ENCODE results near the gene AFG1L.

AFG1L gene

DNA sequence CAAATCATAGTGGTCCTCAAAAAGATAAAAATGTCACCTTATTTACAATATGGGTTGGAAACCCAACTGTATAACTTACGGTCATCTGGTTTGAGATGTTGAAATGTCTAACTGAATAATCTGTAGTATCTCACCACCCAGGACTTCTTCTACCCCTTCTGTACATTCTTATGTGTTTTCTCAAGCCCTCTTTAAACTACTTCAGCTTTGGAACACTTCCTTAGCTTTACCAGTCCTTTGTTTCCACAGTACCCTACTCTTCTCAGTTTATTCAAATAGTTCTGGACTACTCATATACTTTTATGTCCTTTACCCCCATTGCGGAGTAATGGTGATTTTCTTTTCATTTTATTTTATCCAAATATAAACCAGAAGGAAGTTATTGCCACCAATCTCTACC is 137.3 kb downstream of the AFG1L start:
- Histone ChIP-seq H3K9me3 (ENCODE audit: low read length) (no peaks in the 10 kb centered on the region; the same call in 1 of the 2 replicates), H2AFZ (ENCODE audit: low read length) (no peak overlapping the region), H3K4me2 (ENCODE audit: low read length) (no peak overlapping the region), H3K79me2 (ENCODE audit: insufficient read depth, low read length) (no peaks in the 10 kb centered on the region), H3K36me3 (ENCODE audit: insufficient read depth, low read length) (no peaks in the 10 kb centered on the region), H3K4me1 (ENCODE audit: insufficient read depth, low read length, severe bottlenecking) (no peaks in the 10 kb centered on the region), H3K9ac (ENCODE audit: low read length) (no peak overlapping the region), H4K20me1 (ENCODE audit: insufficient read depth, low read length) (no peaks in the 10 kb centered on the region), H3K4me3 (ENCODE audit: low read depth, low read length, poor library complexity, severe bottlenecking) (no peak overlapping the region), H3K27ac (ENCODE audit: low read depth, low read length, poor library complexity, severe bottlenecking) (no peak overlapping the region), H3K9me2 (ENCODE audit: low read depth, low read length) (no peaks in the 10 kb centered on the region), H3F3A (ENCODE audit: insufficient read depth, low read length) (peaks cover 3% of the 10 kb centered on the region; the same call in 1 of the 2 replicates), H3K27me3 (ENCODE audit: insufficient read depth, low read length) (no peaks in the 10 kb centered on the region)
- no peak for TF ChIP-seq EZH2 (IDR thresholded peaks at IDR 0.05; ENCODE audit: borderline replicate concordance, low read length)
- TF ChIP-seq CTCF (IDR thresholded peaks at IDR 0.05; ENCODE audit: low read length), result no peak

DNA sequence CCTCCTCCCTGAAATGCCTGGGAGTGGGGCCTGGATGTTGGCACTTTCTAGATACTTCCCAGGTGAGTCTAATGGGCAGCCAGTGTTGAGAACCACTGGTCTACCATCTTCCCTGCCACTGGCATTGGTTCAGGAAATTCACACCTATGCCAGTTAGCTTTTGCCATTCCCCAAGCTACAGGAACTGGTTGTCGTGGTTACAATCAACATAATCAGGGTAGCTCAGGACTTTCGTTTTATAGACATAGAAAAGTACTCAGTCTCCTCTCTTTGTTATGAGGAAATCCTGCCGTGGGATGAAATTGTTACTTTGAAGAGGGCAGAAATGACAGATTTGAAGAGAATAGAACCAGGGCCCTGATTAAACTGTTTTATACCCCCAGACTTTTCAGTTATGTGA is 137.9 kb downstream of the AFG1L start:
- no peaks in the 10 kb centered on the region for H4K20me1 ChIP-seq (ENCODE audit: insufficient read depth, low read length)
- no peak overlapping the region for H3K9ac ChIP-seq (ENCODE audit: low read length)
- H3K36me3 ChIP-seq (ENCODE audit: insufficient read depth, low read length), result no peaks in the 10 kb centered on the region
- H3K4me1 ChIP-seq (ENCODE audit: insufficient read depth, low read length, severe bottlenecking), result no peaks in the 10 kb centered on the region
- H3K27me3 ChIP-seq (ENCODE audit: insufficient read depth, low read length), result no peaks in the 10 kb centered on the region
- no peak overlapping the region for H3K27ac ChIP-seq (ENCODE audit: low read depth, low read length, poor library complexity, severe bottlenecking)
- TF ChIP-seq EZH2 (IDR thresholded peaks at IDR 0.05; ENCODE audit: borderline replicate concordance, low read length), result no peak
- TF ChIP-seq CTCF (IDR thresholded peaks at IDR 0.05; ENCODE audit: low read length), result no peak
- no peaks in the 10 kb centered on the region for H3K9me2 ChIP-seq (ENCODE audit: low read depth, low read length)
- no peak overlapping the region for H3K4me2 ChIP-seq (ENCODE audit: low read length)
- no peak overlapping the region for H2AFZ ChIP-seq (ENCODE audit: low read length)
- H3K4me3 ChIP-seq (ENCODE audit: low read depth, low read length, poor library complexity, severe bottlenecking), result no peak overlapping the region
- peaks cover 3% of the 10 kb centered on the region; the same call in 1 of the 2 replicates for H3F3A ChIP-seq (ENCODE audit: insufficient read depth, low read length)
- no peaks in the 10 kb centered on the region; the same call in 1 of the 2 replicates for H3K9me3 ChIP-seq (ENCODE audit: low read length)
- no peaks in the 10 kb centered on the region for H3K79me2 ChIP-seq (ENCODE audit: insufficient read depth, low read length)

DNA sequence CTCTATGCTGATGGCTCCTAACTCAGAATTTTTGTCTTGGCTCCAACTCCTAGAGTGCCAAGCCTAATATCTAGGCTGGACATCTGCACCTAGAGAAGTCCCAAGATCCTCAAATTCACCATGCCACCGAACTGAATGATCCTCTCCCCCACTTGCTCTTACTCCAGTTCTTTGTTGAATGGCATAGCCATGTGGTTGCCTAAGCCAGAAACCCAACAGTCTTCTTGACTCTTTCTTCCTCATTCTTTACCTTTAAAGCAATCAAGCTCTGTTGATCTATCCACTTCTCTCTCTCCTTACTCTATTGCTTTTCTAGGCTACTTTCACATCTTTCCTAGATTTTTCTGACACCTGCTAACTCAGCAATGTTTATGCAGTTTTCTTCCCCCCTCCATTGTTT is 139.4 kb downstream of the AFG1L start:
- Histone ChIP-seq H3K27ac (ENCODE audit: low read depth, low read length, poor library complexity, severe bottlenecking) (no peak overlapping the region), H3K4me3 (ENCODE audit: low read depth, low read length, poor library complexity, severe bottlenecking) (no peak overlapping the region), H3K9me3 (ENCODE audit: low read length) (no peaks in the 10 kb centered on the region; the same call in 1 of the 2 replicates), H3F3A (ENCODE audit: insufficient read depth, low read length) (no peaks in the 10 kb centered on the region), H3K9me2 (ENCODE audit: low read depth, low read length) (no peaks in the 10 kb centered on the region), H3K27me3 (ENCODE audit: insufficient read depth, low read length) (no peaks in the 10 kb centered on the region), H3K79me2 (ENCODE audit: insufficient read depth, low read length) (no peaks in the 10 kb centered on the region), H3K36me3 (ENCODE audit: insufficient read depth, low read length) (no peaks in the 10 kb centered on the region), H4K20me1 (ENCODE audit: insufficient read depth, low read length) (no peaks in the 10 kb centered on the region), H3K4me2 (ENCODE audit: low read length) (no peak overlapping the region), H3K9ac (ENCODE audit: low read length) (no peak overlapping the region), H2AFZ (ENCODE audit: low read length) (no peak overlapping the region), H3K4me1 (ENCODE audit: insufficient read depth, low read length, severe bottlenecking) (no peaks in the 10 kb centered on the region)
- TF ChIP-seq EZH2 (IDR thresholded peaks at IDR 0.05; ENCODE audit: borderline replicate concordance, low read length) (no peak), CTCF (IDR thresholded peaks at IDR 0.05; ENCODE audit: low read length) (no peak)

Measured in OCI-LY1 (cell line).